ENCODE results near the gene UBL4A.

- TF ChIP-seq CTCF (IDR thresholded peaks at IDR 0.05) (no peak), POLR2A (IDR thresholded peaks at IDR 0.05) (no peak)
Measured at GRCh38 chrX:154482786-154483185, 3.6 kb downstream of the UBL4A start.
